ENCODE measurements around the gene GTF2E1.
A peak's percentile ranks its signal among the peaks of the same experiment; 100 is the strongest.
"Not testable (repeated sequence)": the region's sequence is repeated elsewhere in the genome, so short reads cannot be mapped to it uniquely, and the experiment has no call there.

The GTF2E1 gene

GRCh38 chr3:120752865-120753264 is 10.3 kb downstream of the GTF2E1 start:
- no peak for DNase-seq
- intact Hi-C loops (cut with DNase I), result no loop called here

- no peak for DNase-seq
- intact Hi-C loops (cut with DNase I), result no loop called here
Observed at GRCh38 chr3:120753810-120754209, 11.3 kb downstream of the GTF2E1 start.

GRCh38 chr3:120756061-120756460 is 13.5 kb downstream of the GTF2E1 start:
- no peak for DNase-seq

GRCh38 chr3:120758551-120758950 is 16.0 kb downstream of the GTF2E1 start:
- intact Hi-C loops (cut with DNase I), result not testable (repeated sequence)

More at GRCh38 chr3:120756061-120756460, 13.5 kb downstream of the GTF2E1 start:
- intact Hi-C loops (cut with DNase I), result no loop called here

GRCh38 chr3:120762615-120763014 is 20.1 kb downstream of the GTF2E1 start:
- no peak for DNase-seq
- intact Hi-C loops (cut with DNase I), result no loop called here

More at GRCh38 chr3:120758551-120758950, 16.0 kb downstream of the GTF2E1 start:
- DNase-seq, result not testable (repeated sequence)

- no peak for DNase-seq
- intact Hi-C loops (cut with DNase I), result no loop called here
Observed at GRCh38 chr3:120763601-120764000, 21.1 kb downstream of the GTF2E1 start.

GRCh38 chr3:120764206-120764605 is 21.7 kb downstream of the GTF2E1 start:
- no peak for DNase-seq
- intact Hi-C loops (cut with DNase I), result no loop called here

- intact Hi-C loops (cut with DNase I), result no loop called here
- DNase-seq, result no peak
Observed at GRCh38 chr3:120765830-120766493, 23.4 kb downstream of the GTF2E1 start.

- DNase-seq, result no peak
- intact Hi-C loops (cut with DNase I), result no loop called here
Observed at GRCh38 chr3:120766576-120766975, 24.0 kb downstream of the GTF2E1 start.

- DNase-seq, result no peak
- intact Hi-C loops (cut with DNase I), result no loop called here
Observed at GRCh38 chr3:120767106-120767505, 24.6 kb downstream of the GTF2E1 start.

GRCh38 chr3:120769436-120769835 is 26.9 kb downstream of the GTF2E1 start:
- no peak for DNase-seq

GRCh38 chr3:120770891-120771290 is 28.3 kb downstream of the GTF2E1 start:
- no peak for DNase-seq
- intact Hi-C loops (cut with DNase I), result no loop called here

More at GRCh38 chr3:120769436-120769835, 26.9 kb downstream of the GTF2E1 start:
- intact Hi-C loops (cut with DNase I), result no loop called here

- intact Hi-C loops (cut with DNase I), result no loop called here
- no peak for DNase-seq
Observed at GRCh38 chr3:120772081-120772480, 29.5 kb downstream of the GTF2E1 start.

GRCh38 chr3:120773932-120774331 is 31.4 kb downstream of the GTF2E1 start:
- no peak for DNase-seq
- intact Hi-C loops (cut with DNase I), result no loop called here

- no peak for DNase-seq
- intact Hi-C loops (cut with DNase I), result no loop called here
Observed at GRCh38 chr3:120775411-120775810, 32.9 kb downstream of the GTF2E1 start.

GRCh38 chr3:120778776-120779175 is 36.2 kb downstream of the GTF2E1 start:
- intact Hi-C loops (cut with DNase I), result no loop called here
- no peak for DNase-seq

- DNase-seq, result no peak
- intact Hi-C loops (cut with DNase I), result no loop called here
Observed at GRCh38 chr3:120780977-120781376, 38.4 kb downstream of the GTF2E1 start.

GRCh38 chr3:120785832-120786231 is 43.3 kb downstream of the GTF2E1 start:
- intact Hi-C loops (cut with DNase I); DNase-seq: not testable (repeated sequence)

- intact Hi-C loops (cut with DNase I), result no loop called here
Observed at GRCh38 chr3:120791010-120791409, 48.5 kb downstream of the GTF2E1 start.

GRCh38 chr3:120791913-120792312 is 49.4 kb downstream of the GTF2E1 start:
- DNase-seq, result no peak
- intact Hi-C loops (cut with DNase I), result no loop called here

More at GRCh38 chr3:120791010-120791409, 48.5 kb downstream of the GTF2E1 start:
- no peak for DNase-seq

GRCh38 chr3:120793601-120794000 is 51.1 kb downstream of the GTF2E1 start:
- DNase-seq, result no peak
- intact Hi-C loops (cut with DNase I), result no loop called here

GRCh38 chr3:120795017-120795648 is 52.6 kb downstream of the GTF2E1 start:
- intact Hi-C loops (cut with DNase I), result loop anchor here (1.0 kb wide), 1 partner anchor 234 kb away; no protein-coding TSS in a partner anchor
- DNase-seq, result peak in 9 of 10 donors; percentile 24 to 95 (median 75)

Data from posterior cingulate gyrus (tissue), 11 donors.